Loucy (cell line): ENCODE measurements around the gene TMEM139.

Experiments used
- EZH2phosphoT487 ChIP-seq: fragments of 200-600 bp; IDR thresholded peaks from 2 replicates; pipeline ENCODE4 v1.6.1; 2018; ENCODE audit warnings: antibody characterized with exemption, mild to moderate bottlenecking, moderate library complexity, borderline replicate concordance
- TF ChIP-seq, protein P1 (sequence below): fragments of 200-600 bp; sonication (generic); conservative IDR thresholded peaks from 2 replicates; pipeline ENCODE4 v1.5.1; 2014; ENCODE audit warnings: mild to moderate bottlenecking, antibody characterized with exemption, low read length

DNA sequence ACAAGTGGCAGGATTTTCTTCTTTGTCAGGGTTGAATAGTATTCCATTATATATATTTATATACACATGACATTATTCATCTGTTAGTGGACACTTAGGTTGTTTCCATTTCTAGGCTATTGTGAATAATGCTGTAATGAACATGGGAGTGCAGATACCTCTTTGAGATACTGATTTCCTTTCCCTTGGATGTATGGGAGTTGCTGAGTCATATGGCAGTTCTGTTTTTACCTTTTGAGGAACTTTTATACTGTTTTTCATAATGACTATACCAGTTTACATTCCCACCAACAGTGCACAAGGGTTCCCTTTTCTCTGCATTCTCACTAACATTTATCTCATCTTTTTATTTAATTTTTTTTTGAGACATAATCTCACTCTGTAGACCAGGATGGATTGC, 29.4 kb downstream of the TMEM139 start:
- TF ChIP-seq, protein P1, sequence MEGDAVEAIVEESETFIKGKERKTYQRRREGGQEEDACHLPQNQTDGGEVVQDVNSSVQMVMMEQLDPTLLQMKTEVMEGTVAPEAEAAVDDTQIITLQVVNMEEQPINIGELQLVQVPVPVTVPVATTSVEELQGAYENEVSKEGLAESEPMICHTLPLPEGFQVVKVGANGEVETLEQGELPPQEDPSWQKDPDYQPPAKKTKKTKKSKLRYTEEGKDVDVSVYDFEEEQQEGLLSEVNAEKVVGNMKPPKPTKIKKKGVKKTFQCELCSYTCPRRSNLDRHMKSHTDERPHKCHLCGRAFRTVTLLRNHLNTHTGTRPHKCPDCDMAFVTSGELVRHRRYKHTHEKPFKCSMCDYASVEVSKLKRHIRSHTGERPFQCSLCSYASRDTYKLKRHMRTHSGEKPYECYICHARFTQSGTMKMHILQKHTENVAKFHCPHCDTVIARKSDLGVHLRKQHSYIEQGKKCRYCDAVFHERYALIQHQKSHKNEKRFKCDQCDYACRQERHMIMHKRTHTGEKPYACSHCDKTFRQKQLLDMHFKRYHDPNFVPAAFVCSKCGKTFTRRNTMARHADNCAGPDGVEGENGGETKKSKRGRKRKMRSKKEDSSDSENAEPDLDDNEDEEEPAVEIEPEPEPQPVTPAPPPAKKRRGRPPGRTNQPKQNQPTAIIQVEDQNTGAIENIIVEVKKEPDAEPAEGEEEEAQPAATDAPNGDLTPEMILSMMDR: no peak
- TF ChIP-seq EZH2phosphoT487: no peak
